Bronchial epithelial cell (primary cell): ENCODE results near the gene PACS1. TPM values are rescaled to one million over a fixed set of nuclear protein-coding genes. Genes with fewer than 3 reads are reported as not detected.
A peak's percentile ranks its signal among the peaks of the same experiment; 100 is the strongest.

Experiments used
- DNase-seq: peaks from one replicate; pipeline ENCODE4 v3.0.0-alpha.2; 2010; ENCODE audit warnings: low read depth
- FAIRE-seq: peaks from 2 replicates; lab custom pipeline; 2011; peaks lifted over from hg19 to GRCh38; lab: Jason Lieb, UNC
- H3K27me3 ChIP-seq: 2 replicates; pipeline ENCODE4 v1.5.1; 2011; ENCODE audit warnings: low read length; ENCODE audit not compliant: control insufficient read depth, insufficient read depth
- H3K36me3 ChIP-seq: 2 replicates; pipeline ENCODE4 v1.5.1; 2011; ENCODE audit warnings: low read length; ENCODE audit not compliant: control insufficient read depth, insufficient read depth
- H3K4me3 ChIP-seq: 2 replicates; pipeline ENCODE4 v1.5.1; 2011; ENCODE audit warnings: mild to moderate bottlenecking, low read depth, low read length, control low read depth
- CTCF ChIP-seq: IDR thresholded peaks from 2 replicates; pipeline ENCODE4 v1.5.1; 2011; ENCODE audit warnings: mild to moderate bottlenecking, moderate library complexity, low read length, control low read depth, inconsistent platforms; ENCODE audit not compliant: insufficient read depth, severe bottlenecking
- total RNA-seq: library from RNA; depleted of rRNA; stranded (reverse); fragments of >200 nt; gene quantifications from 2 replicates; pipeline ENCODE4 v1.2.1, GENCODE V29; 2014

PACS1 gene
- total RNA-seq, 1 donor from 2014 or later = 6.8 TPM

- FAIRE-seq (no peak), DNase-seq (no peak)
- no peak for TF ChIP-seq CTCF
- Histone ChIP-seq H3K36me3 (peaks cover 13% of the 10 kb centered on the region), H3K27me3 (peaks cover 4% of the 10 kb centered on the region), H3K4me3 (peak overlapping the region; percentile 95)
Measured at GRCh38 chr11:66052664-66052982, 17.4 kb upstream of the PACS1 start.

- Histone ChIP-seq H3K4me3 (no peak overlapping the region), H3K27me3 (no peaks in the 10 kb centered on the region), H3K36me3 (peaks cover 28% of the 10 kb centered on the region)
- TF ChIP-seq CTCF = no peak
- DNase-seq = no peak
- no peak for FAIRE-seq
Measured at GRCh38 chr11:66055021-66055420, 15.1 kb upstream of the PACS1 start.

DNA sequence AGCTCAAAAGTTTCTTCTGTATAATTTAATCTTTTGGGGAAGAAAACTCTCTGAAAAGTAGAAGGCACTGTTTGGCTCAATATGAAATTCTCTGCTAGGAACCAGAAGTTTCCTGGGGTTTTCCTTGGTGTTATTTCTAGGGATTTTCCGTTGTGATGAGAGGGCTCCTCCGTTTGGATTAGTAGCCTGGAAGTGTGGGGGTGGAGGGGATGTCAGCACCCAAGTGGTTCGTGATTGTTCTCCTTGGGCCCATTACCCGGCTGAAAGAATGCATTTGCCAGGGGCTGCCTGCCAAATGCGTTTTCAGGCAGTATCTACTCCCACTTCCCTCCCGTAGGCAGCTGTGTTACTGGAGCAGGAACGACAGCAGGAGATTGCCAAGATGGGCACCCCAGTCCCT is 13.6 kb upstream of the PACS1 start:
- no peak for TF ChIP-seq CTCF
- H3K27me3 ChIP-seq = no peaks in the 10 kb centered on the region
- no peak for FAIRE-seq
- H3K36me3 ChIP-seq = peaks cover 33% of the 10 kb centered on the region
- no peak for DNase-seq
- H3K4me3 ChIP-seq = no peak overlapping the region

DNA sequence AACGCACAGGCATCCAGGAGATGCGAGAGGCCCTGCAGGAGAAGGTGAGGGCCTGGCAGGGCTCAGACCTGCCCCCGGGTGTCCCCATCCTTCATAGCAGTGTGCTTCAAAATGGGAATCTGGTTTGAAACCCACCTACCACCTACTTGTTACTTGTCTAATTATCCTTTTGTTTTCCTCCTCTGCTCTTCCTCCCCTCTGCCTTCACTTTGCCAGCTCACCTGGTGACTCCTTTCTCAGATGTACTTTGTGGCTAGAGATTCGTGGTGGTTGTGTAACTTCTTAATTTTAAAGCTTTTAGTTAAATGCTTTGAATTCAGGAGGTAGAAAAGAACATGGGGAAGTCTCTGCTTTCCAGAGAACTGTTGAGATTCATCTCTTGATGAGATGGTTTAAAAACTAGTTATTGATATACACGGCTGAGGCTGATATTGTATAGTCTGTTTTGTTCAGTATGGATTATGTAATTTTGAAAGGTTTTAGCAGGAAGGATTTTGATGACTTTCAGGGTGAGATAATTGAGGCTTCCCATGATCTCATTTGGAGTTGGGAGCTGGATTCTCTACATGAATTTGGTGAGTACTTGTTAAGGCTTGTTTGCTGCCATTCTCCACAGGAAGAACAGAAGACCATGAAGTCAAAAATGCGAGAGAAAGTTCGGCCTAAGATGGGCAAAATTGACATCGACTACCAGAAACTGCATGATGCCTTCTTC is 9.9 kb upstream of the PACS1 start:
- DNase-seq (peak; percentile 57), FAIRE-seq (no peak)
- Histone ChIP-seq H3K27me3 (no peaks in the 10 kb centered on the region), H3K36me3 (peaks cover 43% of the 10 kb centered on the region), H3K4me3 (no peak overlapping the region)
- no peak for TF ChIP-seq CTCF

GRCh38 chr11:66061268-66061667 is 8.8 kb upstream of the PACS1 start:
- Histone ChIP-seq H3K27me3 (no peaks in the 10 kb centered on the region), H3K4me3 (no peak overlapping the region), H3K36me3 (peaks cover 40% of the 10 kb centered on the region)
- no peak for TF ChIP-seq CTCF
- DNase-seq (no peak), FAIRE-seq (no peak)

GRCh38 chr11:66062408-66062807 is 7.7 kb upstream of the PACS1 start:
- peaks cover 37% of the 10 kb centered on the region for H3K36me3 ChIP-seq
- no peaks in the 10 kb centered on the region for H3K27me3 ChIP-seq
- TF ChIP-seq CTCF = no peak
- DNase-seq = no peak
- FAIRE-seq = no peak
- H3K4me3 ChIP-seq = no peak overlapping the region
